Measurements from ENCODE around the gene ABCA7.

GRCh38 chr19:1064661-1065605 is 25.0 kb downstream of the ABCA7 start:
- TF ChIP-seq POLR2A (IDR thresholded peaks at IDR 0.05), result no peak
- TF ChIP-seq, protein P1, sequence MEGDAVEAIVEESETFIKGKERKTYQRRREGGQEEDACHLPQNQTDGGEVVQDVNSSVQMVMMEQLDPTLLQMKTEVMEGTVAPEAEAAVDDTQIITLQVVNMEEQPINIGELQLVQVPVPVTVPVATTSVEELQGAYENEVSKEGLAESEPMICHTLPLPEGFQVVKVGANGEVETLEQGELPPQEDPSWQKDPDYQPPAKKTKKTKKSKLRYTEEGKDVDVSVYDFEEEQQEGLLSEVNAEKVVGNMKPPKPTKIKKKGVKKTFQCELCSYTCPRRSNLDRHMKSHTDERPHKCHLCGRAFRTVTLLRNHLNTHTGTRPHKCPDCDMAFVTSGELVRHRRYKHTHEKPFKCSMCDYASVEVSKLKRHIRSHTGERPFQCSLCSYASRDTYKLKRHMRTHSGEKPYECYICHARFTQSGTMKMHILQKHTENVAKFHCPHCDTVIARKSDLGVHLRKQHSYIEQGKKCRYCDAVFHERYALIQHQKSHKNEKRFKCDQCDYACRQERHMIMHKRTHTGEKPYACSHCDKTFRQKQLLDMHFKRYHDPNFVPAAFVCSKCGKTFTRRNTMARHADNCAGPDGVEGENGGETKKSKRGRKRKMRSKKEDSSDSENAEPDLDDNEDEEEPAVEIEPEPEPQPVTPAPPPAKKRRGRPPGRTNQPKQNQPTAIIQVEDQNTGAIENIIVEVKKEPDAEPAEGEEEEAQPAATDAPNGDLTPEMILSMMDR (IDR thresholded peaks at IDR 0.05), result peak; percentile 45 to 94 (median 82)
